Common myeloid progenitor, CD34-positive (primary cell): ENCODE data around the gene FES.
A peak's percentile ranks its signal among the peaks of the same experiment; 100 is the strongest.
"Not testable (repeated sequence)": the region's sequence is repeated elsewhere in the genome, so short reads cannot be mapped to it uniquely, and the experiment has no call there.

ENCODE experiments used
- CTCF ChIA-PET: fragments of 350-600 bp; sonication (Branson Sonifier 250); formaldehyde crosslinking; loops from one replicate; lab custom pipeline; 2021; ENCODE audit warnings: antibody characterized with exemption; lab: Charles Lee
- POLR2A ChIA-PET: fragments of 350-600 bp; sonication (Branson Sonifier 250); formaldehyde crosslinking; loops from one replicate; lab custom pipeline; 2021; ENCODE audit warnings: antibody characterized with exemption; lab: Charles Lee
- DNase-seq, 3 donors: peaks; one replicate each; pipeline versions ENCODE4 v3.0.0 to v3.0.0-alpha.2; 2013
- H3K27ac ChIP-seq, 2 experiments: 1 replicate in 1 of 2; 2 replicates in 1 of 2; pipeline ENCODE4 v1.7.0; 2013; ENCODE audit warnings: inconsistent platforms in 2 of 2, low read length in 2 of 2, mild to moderate bottlenecking in 2 of 2, low read depth in 1 of 2, moderate library complexity in 1 of 2; ENCODE audit not compliant: severe bottlenecking in 2 of 2, insufficient read depth in 1 of 2, poor library complexity in 1 of 2
- H3K27me3 ChIP-seq, 5 experiments: replicated peaks in 2 of 5; 1 replicate in 3 of 5; 2 replicates in 2 of 5; pipeline versions ENCODE4 v1.6.1 to v1.7.0; 2013; ENCODE audit warnings: low read length in 4 of 5, mild to moderate bottlenecking in 2 of 5, moderate library complexity in 2 of 5, inconsistent platforms in 1 of 5; ENCODE audit not compliant: insufficient read depth in 5 of 5, control insufficient read depth in 4 of 5
- H3K36me3 ChIP-seq, 4 experiments: 1 replicate in 2 of 4; 2 replicates in 2 of 4; pipeline versions ENCODE4 v1.6.1 to v1.7.0; 2013; ENCODE audit warnings: low read length in 3 of 4, control low read depth in 1 of 4, mild to moderate bottlenecking in 1 of 4; ENCODE audit not compliant: control insufficient read depth in 4 of 4, insufficient read depth in 4 of 4
- H3K4me1 ChIP-seq, 4 experiments: 1 replicate in 3 of 4; 2 replicates in 1 of 4; pipeline versions ENCODE4 v1.6.1 to v1.7.1; 2013; ENCODE audit warnings: low read length in 3 of 4, mild to moderate bottlenecking in 3 of 4, control low read depth in 1 of 4, inconsistent platforms in 1 of 4, moderate library complexity in 1 of 4; ENCODE audit not compliant: control insufficient read depth in 4 of 4, insufficient read depth in 4 of 4; ENCODE audit errors: control extremely low read depth in 1 of 4
- H3K4me3 ChIP-seq, 7 experiments: 1 replicate in 4 of 7; 2 replicates in 3 of 7; pipeline versions ENCODE4 v1.5.1 to v1.7.0; 2013; ENCODE audit warnings: mild to moderate bottlenecking in 7 of 7, low read length in 6 of 7, moderate library complexity in 6 of 7, inconsistent platforms in 2 of 7, low read depth in 2 of 7, control low read depth in 1 of 7; ENCODE audit not compliant: insufficient read depth in 4 of 7, control insufficient read depth in 1 of 7; ENCODE audit errors: extremely low read depth in 1 of 7
- H3K9me3 ChIP-seq, 5 experiments: 1 replicate in 4 of 5; 2 replicates in 1 of 5; pipeline versions ENCODE4 v1.6.1 to v1.7.1; 2013; ENCODE audit warnings: low read length in 4 of 5, mild to moderate bottlenecking in 2 of 5, inconsistent platforms in 1 of 5, low read depth in 1 of 5, moderate library complexity in 1 of 5; ENCODE audit not compliant: control insufficient read depth in 4 of 5, insufficient read depth in 2 of 5; ENCODE audit errors: control extremely low read depth in 1 of 5
- WGBS: methylation state at CpG from one replicate; pipeline ENCODE4 v1.1.5; 2013; ENCODE audit not compliant: insufficient coverage; 5-methylcytosine and 5-hydroxymethylcytosine counted together

The FES gene

GRCh38 chr15:90873998-90874605, 10.2 kb upstream of the FES start:
- CTCF ChIA-PET: interaction anchor here (0.7 to 2.4 kb wide), 7 partner anchors 11 to 61 kb away, joined by 3 to 16 read pairs (median 3); partner anchors contain the start of genes FES and UNC45A
- Histone ChIP-seq H3K27ac (peak overlapping the region in 1 of 2 experiments; percentile 49), H3K4me1 (peaks cover 11 to 46% (median 45%) of the 10 kb centered on the region in 4 experiments), H3K36me3 (peaks cover 3 to 43% (median 32%) of the 10 kb centered on the region in 4 experiments), H3K4me3 (peak overlapping the region in 5 of 7 experiments; percentile 15 to 90 (median 76)), H3K27me3 (no peaks in the 10 kb centered on the region), H3K9me3 (no peaks in the 10 kb centered on the region)
- POLR2A ChIA-PET: no interaction called here
- WGBS: 51% methylated on average over 15 of the region's 15 CpGs
- peak in 1 of 3 donors; percentile 54 for DNase-seq

GRCh38 chr15:90874986-90875385, 9.3 kb upstream of the FES start:
- H3K27me3 ChIP-seq, H3K27ac ChIP-seq, H3K9me3 ChIP-seq, H3K4me3 ChIP-seq, DNase-seq, POLR2A ChIA-PET: not testable (repeated sequence)
- CTCF ChIA-PET: interaction anchor here (1.1 to 2.2 kb wide), 3 partner anchors 10 to 60 kb away, joined by 3 to 16 read pairs (median 5); partner anchors contain the start of genes FES and UNC45A
- Histone ChIP-seq H3K4me1 (peaks cover 4 to 37% (median 36%) of the 10 kb centered on the region in 4 experiments), H3K36me3 (peaks cover 3 to 52% (median 38%) of the 10 kb centered on the region in 4 experiments)
- WGBS: 100% methylated on average over 7 of the region's 9 CpGs

GRCh38 chr15:90875549-90875981, 8.7 kb upstream of the FES start:
- POLR2A ChIA-PET: interaction anchor here (0.9 kb wide), 1 partner anchor 12 kb away, joined by 3 read pairs; no protein-coding TSS in a partner anchor
- Histone ChIP-seq H3K4me3 (no peak overlapping the region), H3K27me3 (no peaks in the 10 kb centered on the region), H3K36me3 (peaks cover 3 to 58% (median 43%) of the 10 kb centered on the region in 4 experiments), H3K27ac (no peak overlapping the region), H3K4me1 (peaks cover 0 to 31% (median 30%) of the 10 kb centered on the region in 4 experiments), H3K9me3 (no peaks in the 10 kb centered on the region)
- CTCF ChIA-PET: interaction anchor here (1.1 to 1.5 kb wide), 2 partner anchors 10 to 59 kb away, joined by 3 to 5 read pairs; partner anchors contain the start of gene UNC45A
- no peak for DNase-seq
- WGBS: 96% methylated on average over 6 of the region's 12 CpGs

GRCh38 chr15:90876046-90876445, 8.3 kb upstream of the FES start:
- no peak overlapping the region for H3K4me3 ChIP-seq
- H3K36me3 ChIP-seq: peaks cover 3 to 63% (median 48%) of the 10 kb centered on the region in 4 experiments
- DNase-seq: no peak
- no peaks in the 10 kb centered on the region for H3K27me3 ChIP-seq
- ChIA-PET CTCF (interaction anchor here (1.1 to 1.5 kb wide), 2 partner anchors 10 to 59 kb away, joined by 3 to 5 read pairs; partner anchors contain the start of gene UNC45A), POLR2A (interaction anchor here (0.9 kb wide), 1 partner anchor 12 kb away, joined by 3 read pairs; no protein-coding TSS in a partner anchor)
- H3K9me3 ChIP-seq: no peaks in the 10 kb centered on the region
- no peak overlapping the region for H3K27ac ChIP-seq
- 97% methylated on average over 19 of the region's 20 CpGs for WGBS
- peaks cover 0 to 27% (median 26%) of the 10 kb centered on the region in 4 experiments for H3K4me1 ChIP-seq

- Histone ChIP-seq H3K9me3 (no peaks in the 10 kb centered on the region), H3K27me3 (no peaks in the 10 kb centered on the region), H3K36me3 (peaks cover 3 to 68% (median 53%) of the 10 kb centered on the region in 4 experiments), H3K4me3 (no peak overlapping the region), H3K4me1 (peaks cover 0 to 26% (median 26%) of the 10 kb centered on the region in 4 experiments), H3K27ac (peak overlapping the region in 1 of 2 experiments; percentile 52)
- POLR2A ChIA-PET: interaction anchor here (0.9 kb wide), 1 partner anchor 13 kb away, joined by 3 read pairs; no protein-coding TSS in a partner anchor
- CTCF ChIA-PET: interaction anchor here (1.5 kb wide), 1 partner anchor 9 kb away, joined by 5 read pairs; no protein-coding TSS in a partner anchor
- no peak for DNase-seq
- WGBS: 94% methylated on average over 11 of the region's 15 CpGs
Measured at GRCh38 chr15:90876512-90877170, 7.7 kb upstream of the FES start.

GRCh38 chr15:90877315-90877714, 7.0 kb upstream of the FES start:
- H3K27ac ChIP-seq: no peak overlapping the region
- ChIA-PET CTCF (interaction anchor here (0.6 to 0.7 kb wide), 2 partner anchors 54 to 97 kb away, joined by 3 read pairs; no protein-coding TSS in a partner anchor), POLR2A (no interaction called here)
- H3K27me3 ChIP-seq: no peaks in the 10 kb centered on the region
- 98% methylated on average over 12 of the region's 14 CpGs for WGBS
- DNase-seq: no peak
- H3K9me3 ChIP-seq: no peaks in the 10 kb centered on the region
- H3K36me3 ChIP-seq: peaks cover 3 to 75% (median 57%) of the 10 kb centered on the region in 4 experiments
- no peak overlapping the region for H3K4me3 ChIP-seq
- peaks cover 0 to 23% (median 23%) of the 10 kb centered on the region in 4 experiments for H3K4me1 ChIP-seq
